Glomerular visceral epithelial cell (primary cell): Measurements from ENCODE around the gene ERCC4.

Experiments
- DNase-seq: peaks from one replicate; pipeline ENCODE4 v3.0.0-alpha.2; 2016; ENCODE audit errors: extremely low spot score

The ERCC4 gene

DNA sequence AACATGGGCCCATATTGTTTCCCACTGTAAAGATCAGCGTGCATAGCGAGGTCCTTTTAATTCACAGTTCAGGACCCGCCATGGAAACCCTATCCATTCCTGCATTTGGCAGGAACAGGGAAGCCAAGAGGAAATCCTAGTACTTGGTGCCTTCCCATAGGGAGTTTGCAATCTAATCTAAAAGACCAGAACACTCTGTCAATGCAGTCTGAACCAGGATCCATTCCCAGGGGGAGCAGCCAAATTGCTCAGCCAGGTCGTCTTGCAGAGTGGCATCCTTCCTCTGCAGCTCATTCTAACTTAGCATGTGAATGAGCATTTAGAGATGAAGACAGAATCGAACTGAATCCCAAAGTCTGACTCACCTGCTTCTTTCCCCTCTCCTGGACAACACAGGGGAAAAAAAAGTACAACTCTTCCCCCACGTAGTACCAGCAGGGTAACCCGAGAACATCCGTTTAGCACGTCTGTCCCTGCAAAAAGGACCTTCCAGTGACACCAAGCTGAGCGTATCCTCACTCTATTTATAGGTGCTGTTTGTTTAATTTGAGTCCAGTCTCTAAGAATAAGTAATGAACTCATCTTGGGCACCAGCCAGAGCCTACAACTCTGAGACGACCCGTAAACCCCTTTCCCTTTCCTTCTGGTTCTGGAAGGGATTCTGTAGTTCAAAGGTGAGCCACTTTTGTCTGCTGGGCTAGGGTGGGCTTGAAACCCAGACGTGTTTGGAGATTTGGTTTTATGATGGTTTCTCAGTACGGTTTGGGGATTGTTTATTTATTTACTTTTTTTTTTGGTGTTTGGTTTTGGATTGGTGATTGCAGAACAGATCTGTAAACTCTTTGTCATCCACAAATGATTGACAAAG lies 74.5 kb downstream of the ERCC4 start:
- DNase-seq = no peak

DNA sequence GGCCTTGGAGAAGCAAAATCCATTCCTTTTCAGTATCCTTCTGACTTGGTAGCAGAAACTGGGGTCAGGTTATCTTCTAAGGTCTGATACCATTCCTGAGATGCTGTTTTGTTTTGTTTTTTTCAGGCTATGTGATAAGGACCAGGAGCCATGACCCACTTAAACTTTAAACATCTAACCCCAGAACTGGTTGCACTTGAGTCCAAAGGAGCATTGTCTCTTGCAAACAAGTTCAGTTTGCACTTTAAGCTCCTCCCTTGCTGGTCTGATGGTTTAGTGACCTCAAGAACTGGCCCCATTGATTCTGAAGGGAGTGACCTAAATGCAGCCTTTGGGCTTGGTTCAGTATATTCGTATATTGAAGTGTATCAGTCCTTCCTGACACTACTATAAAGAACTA lies 75.2 kb downstream of the ERCC4 start:
- DNase-seq = no peak

DNA sequence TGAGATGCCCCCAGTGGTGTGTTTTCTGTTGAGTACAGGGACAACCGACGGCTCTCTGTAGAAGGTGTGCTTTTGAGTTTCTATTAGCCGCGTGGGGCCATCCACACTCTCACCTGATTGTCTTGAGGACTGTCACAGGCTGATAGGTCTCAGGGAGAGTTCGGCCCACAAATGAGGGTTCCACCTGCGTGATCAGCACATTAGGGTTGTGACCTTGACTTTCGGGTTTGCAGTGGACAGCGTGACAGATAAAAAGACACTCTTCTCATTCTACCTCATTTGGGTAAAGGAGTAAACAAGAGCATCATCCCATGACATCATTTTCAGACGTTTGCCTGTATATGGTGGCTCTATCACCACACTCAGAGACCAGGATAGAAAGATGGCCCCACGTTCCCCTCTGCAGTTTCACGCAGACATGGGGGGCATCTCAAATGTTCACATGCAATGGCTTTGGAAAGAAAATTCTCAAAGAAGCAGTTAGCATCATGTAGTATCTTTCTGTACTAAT lies 76.9 kb downstream of the ERCC4 start:
- DNase-seq = no peak

DNA sequence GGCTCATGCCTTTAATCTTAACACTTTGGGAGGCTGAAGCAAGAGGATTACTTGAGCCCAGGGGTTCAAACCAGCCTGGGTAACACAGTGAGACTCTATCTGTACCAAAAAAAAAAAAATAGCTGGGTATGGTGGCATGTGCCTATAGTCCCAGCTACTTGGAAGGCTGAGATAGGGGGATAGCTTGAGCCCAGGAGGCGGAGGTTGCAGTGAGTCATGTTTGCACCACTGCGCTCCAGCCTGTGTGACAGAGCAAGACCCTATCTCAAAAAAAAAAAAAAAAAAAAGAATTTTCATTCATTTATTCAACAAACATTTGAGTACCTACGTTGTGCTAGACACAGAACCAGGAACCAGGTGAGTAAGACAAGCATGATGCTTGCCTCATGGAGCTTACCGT lies 77.6 kb downstream of the ERCC4 start:
- DNase-seq = no peak

DNA sequence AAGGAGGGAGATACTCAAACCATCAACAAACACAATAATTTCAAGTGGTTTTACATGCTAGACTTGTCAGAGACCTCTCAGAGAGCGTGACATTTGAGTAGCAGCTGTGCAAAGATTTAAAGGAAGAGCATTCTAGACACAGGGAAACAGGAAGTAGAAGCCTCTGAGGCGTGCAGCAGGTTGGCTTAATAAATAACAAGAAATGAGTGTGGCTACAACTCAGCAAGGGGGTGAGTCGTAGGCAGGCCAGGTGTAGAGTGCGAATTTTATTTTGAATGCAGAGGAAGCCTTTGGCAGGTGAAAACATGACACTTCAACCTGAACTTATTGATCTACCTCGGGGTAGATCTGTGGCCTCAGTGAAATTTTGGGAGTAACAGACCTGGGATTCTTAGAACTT lies 78.0 kb downstream of the ERCC4 start:
- peak; percentile 81 for DNase-seq

DNA sequence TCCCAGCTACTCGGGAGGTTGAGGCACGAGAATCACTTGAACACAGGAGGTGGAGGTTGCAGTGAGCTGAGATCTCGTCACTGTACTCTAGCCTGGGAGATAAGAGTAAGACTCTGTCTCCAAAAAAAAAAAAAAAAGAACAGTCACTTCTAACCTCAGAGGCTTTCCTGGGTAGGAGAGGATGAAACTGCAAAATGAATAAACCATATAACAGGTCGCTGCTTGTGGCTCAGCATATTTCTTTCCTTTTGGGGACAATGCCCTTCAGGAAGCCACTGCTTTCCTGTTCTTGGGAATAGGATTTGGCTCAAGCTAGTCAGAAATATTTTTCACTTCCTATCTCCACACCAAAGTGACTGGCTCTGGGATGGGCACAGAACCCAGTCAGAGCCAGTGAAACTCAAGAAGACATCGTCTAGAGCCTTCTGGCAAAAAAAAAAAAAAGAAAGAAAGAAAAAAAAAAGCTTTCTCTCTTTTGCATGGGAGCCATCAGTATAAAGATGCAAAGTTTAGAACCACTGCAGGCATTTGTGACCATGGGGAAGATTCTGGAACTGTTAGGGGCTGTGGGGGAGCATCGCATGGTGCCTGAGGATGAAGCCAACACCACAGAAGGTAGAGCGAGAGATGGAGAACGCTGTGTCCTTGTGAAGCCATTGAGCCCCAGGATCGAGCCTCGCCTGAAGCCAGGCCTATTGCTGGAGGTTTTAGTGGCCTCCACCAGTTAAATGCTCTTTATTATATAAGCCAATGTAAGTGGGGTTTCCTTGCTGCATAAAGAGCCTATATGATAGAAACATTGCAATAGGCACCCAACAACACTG lies 79.3 kb downstream of the ERCC4 start:
- no peak for DNase-seq

DNA sequence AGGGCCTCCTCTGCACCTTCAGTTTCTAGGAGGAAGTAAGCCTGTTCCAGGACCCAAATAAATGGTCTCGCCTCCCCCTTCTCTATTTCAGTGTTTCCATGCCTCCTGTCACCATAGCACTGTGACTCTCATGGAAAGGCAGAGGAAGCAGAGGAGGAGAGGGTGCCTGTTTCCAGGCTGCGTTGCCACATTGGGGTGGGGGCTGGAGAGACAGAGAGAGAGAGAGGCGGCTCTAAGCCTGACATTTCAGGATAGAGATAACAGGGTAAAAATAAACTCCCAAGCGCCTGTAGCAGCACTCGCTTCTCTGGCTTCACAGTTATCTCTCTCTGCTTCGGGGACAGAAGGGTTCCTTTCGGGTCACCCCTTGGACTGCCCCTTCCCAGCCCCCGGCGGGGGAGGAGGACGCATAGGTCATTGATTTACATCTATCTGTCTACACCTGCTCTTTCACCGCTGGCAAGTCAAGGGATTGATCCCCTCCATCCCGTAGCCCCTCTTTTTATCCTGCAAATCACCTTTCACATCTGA lies 80.0 kb downstream of the ERCC4 start:
- DNase-seq = no peak

DNA sequence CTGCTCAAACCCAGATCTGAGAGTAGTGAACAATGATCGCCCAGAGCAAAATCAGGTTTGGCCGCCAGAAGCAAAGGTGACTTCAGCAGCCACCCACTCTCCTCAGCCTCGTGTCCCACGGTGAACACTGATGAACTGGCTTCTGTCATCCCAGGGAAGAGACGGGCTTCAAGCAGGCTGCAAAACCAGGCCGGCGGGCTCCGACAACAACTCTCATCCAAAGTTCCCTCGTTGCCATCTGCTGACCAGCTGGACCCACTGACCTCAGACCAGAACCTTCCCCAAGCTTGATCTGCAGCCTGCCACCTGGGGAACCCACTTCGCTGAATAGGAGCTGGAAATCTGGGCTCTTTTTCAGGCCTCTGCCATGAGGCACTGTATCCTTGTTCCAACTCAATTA lies 81.6 kb downstream of the ERCC4 start:
- DNase-seq = no peak
